ENCODE data around the gene BCL2. TPM values are rescaled to one million over a fixed set of nuclear protein-coding genes. Genes with fewer than 3 reads are reported as not detected.
"Not testable (repeated sequence)": the region's sequence is repeated elsewhere in the genome, so short reads cannot be mapped to it uniquely, and the experiment has no call there.

BCL2 gene
- total RNA-seq, 1 donor from 2014 or later, result 20.5 TPM

DNA sequence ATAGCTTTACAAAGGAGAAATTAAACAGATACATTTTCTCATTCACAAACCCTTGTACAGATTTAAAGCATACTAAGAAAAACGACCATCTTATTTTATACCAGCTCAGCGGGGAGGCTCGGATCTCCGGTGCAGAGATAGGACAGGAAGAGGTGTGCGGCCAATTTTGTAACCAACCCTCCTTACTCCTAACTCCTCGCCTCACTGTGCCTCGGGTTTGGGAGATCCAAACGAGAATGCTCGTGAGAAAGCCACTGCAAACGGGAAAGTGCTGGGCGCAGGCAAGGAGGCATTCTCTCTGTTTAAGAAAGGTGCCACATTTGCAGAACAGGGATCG is 46.3 kb upstream of the BCL2 start:
- no peaks in the 10 kb centered on the region for H3K9me3 ChIP-seq
- intact Hi-C loops (cut with DNase I), result loop anchor here (2.0 to 5.0 kb wide), 4 partner anchors 45 to 843 kb away; partner anchors contain the start of genes SERPINB8 and ZCCHC2
- no peak for DNase-seq (ENCODE audit: low spot score in 2 of 2)
- H3K4me3 ChIP-seq, result peak overlapping the region; percentile 87 to 92
- peak overlapping the region; percentile 98 for H3K27ac ChIP-seq
- TF ChIP-seq, protein P1, sequence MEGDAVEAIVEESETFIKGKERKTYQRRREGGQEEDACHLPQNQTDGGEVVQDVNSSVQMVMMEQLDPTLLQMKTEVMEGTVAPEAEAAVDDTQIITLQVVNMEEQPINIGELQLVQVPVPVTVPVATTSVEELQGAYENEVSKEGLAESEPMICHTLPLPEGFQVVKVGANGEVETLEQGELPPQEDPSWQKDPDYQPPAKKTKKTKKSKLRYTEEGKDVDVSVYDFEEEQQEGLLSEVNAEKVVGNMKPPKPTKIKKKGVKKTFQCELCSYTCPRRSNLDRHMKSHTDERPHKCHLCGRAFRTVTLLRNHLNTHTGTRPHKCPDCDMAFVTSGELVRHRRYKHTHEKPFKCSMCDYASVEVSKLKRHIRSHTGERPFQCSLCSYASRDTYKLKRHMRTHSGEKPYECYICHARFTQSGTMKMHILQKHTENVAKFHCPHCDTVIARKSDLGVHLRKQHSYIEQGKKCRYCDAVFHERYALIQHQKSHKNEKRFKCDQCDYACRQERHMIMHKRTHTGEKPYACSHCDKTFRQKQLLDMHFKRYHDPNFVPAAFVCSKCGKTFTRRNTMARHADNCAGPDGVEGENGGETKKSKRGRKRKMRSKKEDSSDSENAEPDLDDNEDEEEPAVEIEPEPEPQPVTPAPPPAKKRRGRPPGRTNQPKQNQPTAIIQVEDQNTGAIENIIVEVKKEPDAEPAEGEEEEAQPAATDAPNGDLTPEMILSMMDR (IDR thresholded peaks at IDR 0.05), result no peak
- peaks cover 2 to 19% of the 10 kb centered on the region in 2 donors for H3K4me1 ChIP-seq
- H3K27me3 ChIP-seq, result no peaks in the 10 kb centered on the region
- H3K36me3 ChIP-seq, result peaks cover 17 to 19% of the 10 kb centered on the region in 2 donors

DNA sequence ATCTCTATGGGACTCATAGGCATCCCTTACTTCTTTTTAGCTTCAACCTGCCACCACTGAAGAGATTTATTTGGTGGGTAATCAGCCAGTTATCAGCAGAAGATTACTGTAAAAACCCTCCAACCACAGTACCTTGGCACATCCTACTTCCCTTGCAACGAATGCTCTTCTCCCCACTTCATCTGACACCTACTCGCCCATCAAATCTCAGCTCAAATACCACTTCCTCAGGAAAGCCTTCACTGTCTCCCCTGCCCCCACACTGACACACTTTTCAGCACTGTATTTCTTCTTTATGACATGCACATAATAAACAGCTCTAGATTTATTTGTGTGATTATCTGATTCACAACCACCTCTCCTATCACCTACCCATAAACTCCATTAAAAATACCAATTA is 44.4 kb upstream of the BCL2 start:
- Histone ChIP-seq H3K27ac (no peak overlapping the region), H3K4me3 (no peak overlapping the region), H3K9me3 (no peaks in the 10 kb centered on the region), H3K36me3 (peaks cover 33 to 36% of the 10 kb centered on the region in 2 donors), H3K4me1 (peaks cover 2 to 19% of the 10 kb centered on the region in 2 donors), H3K27me3 (no peaks in the 10 kb centered on the region)
- no peak for DNase-seq (ENCODE audit: low spot score in 2 of 2)
- TF ChIP-seq, protein P1 (IDR thresholded peaks at IDR 0.05), result no peak
- intact Hi-C loops (cut with DNase I), result no loop called here

DNA sequence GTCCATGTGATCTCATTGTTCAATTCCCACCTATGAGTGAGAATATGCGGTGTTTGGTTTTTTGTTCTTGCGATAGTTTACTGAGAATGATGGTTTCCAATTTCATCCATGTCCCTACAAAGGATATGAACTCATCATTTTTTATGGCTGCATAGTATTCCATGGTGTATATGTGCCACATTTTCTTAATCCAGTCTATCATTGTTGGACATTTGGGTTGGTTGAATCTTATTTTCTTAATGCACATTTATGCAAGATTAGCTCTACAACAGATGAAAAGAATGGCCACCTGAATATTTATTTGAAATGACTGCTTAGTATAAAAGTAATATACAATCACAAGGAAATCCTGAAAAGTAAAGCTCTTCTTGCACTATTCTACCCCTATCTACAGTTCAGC is 43.9 kb upstream of the BCL2 start:
- Histone ChIP-seq H3K36me3 (peaks cover 35 to 39% of the 10 kb centered on the region in 2 donors), H3K4me1 (peaks cover 2 to 15% of the 10 kb centered on the region in 2 donors)
- H3K27ac ChIP-seq; intact Hi-C loops (cut with DNase I); H3K27me3 ChIP-seq; H3K9me3 ChIP-seq; DNase-seq (ENCODE audit: low spot score in 2 of 2); H3K4me3 ChIP-seq: not testable (repeated sequence)

DNA sequence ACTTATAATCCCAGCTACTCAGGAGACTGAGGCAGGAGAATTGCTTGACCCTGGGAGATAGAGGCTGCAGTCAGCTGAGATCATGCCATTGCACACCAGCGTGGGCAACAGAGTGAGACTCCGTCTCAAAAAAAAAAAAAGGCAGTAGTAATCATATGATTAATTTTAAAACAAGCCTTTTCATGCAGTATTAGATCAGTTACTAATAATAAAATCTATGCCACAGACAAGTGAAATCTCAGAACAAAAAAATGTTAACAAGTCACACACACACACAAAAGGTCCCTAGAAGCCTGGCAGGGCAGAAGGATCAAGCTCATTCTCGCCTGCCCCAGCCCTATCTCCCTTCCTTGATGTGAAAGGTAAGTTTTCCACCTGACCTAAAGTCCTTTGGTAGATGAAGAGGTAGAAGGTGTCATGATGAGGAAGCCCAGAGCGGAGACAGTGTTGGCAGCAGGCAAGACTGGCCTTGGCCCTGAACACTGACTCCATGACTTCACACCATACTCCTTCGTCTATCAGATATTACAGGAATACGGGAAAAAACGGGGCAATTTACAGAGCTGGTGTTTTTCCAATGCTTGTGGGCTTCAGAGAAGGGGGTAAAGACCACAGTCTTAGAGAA is 36.8 kb upstream of the BCL2 start:
- Histone ChIP-seq H3K9me3 (no peaks in the 10 kb centered on the region), H3K27me3 (no peaks in the 10 kb centered on the region), H3K4me1 (peaks cover 0 to 12% of the 10 kb centered on the region in 2 donors), H3K36me3 (peaks cover 63 to 77% of the 10 kb centered on the region in 2 donors), H3K27ac (peak overlapping the region; percentile 70 to 85), H3K4me3 (no peak overlapping the region)
- DNase-seq (ENCODE audit: low spot score in 2 of 2), result no peak
- intact Hi-C loops (cut with DNase I), result no loop called here
- TF ChIP-seq, protein P1 (IDR thresholded peaks at IDR 0.05), result no peak

DNA sequence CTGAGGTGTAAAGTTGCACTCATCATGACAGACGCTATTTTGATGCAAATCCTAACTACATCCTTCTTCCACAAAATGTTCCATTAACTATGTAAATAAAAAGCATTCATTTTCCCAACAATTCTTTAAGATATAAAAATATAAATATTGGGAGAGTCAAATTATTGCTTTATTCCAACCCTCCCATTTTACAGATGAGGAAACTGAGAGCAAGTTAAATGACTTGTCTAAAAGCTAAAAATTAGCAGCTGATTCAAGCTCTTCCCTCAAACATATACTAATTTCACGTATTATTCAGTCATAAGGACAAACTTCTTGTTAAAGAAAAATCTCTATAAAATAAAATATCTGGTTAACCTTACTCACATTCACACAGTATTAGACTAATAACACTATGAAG is 30.7 kb upstream of the BCL2 start:
- intact Hi-C loops (cut with DNase I), result no loop called here
- no peaks in the 10 kb centered on the region for H3K9me3 ChIP-seq
- H3K27ac ChIP-seq, result no peak overlapping the region
- TF ChIP-seq, protein P1 (IDR thresholded peaks at IDR 0.05), result no peak
- H3K36me3 ChIP-seq, result peaks cover 80 to 82% of the 10 kb centered on the region in 2 donors
- H3K4me3 ChIP-seq, result no peak overlapping the region
- no peaks in the 10 kb centered on the region for H3K27me3 ChIP-seq
- H3K4me1 ChIP-seq, result peaks cover 0 to 4% of the 10 kb centered on the region in 2 donors
- no peak for DNase-seq (ENCODE audit: low spot score in 2 of 2)

DNA sequence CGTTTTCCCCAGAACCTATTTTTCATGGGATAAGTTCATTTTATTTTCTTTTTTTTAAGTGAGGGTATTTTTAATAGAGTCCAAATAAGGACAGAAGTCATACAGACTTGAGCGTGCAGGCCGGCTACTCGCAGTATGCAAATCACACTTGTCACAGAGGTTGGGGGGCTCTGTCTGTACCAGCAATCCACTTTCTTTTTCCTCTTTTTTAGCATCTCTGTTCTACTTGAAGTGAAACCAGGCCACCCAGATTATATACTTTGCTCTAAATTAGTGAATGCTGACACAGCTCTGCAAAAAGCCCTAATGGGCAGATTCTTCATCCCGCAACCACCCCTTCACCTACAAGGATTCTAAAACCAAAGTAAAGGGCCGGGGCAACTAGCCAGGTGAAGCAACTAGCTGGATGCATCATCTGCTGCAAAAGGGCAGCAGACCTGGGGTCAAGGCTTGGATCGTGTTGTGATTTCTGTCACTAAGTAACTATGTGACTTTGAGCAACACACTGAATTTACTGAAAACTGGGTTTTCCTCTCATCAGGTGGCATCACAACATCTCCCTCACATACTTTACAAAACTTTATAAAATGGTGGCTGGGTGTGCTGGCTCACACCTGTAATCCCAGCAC is 29.1 kb upstream of the BCL2 start:
- Histone ChIP-seq H3K36me3 (peaks cover 79 to 82% of the 10 kb centered on the region in 2 donors), H3K4me3 (no peak overlapping the region), H3K9me3 (no peaks in the 10 kb centered on the region), H3K27me3 (no peaks in the 10 kb centered on the region), H3K27ac (no peak overlapping the region), H3K4me1 (peaks cover 0 to 4% of the 10 kb centered on the region in 2 donors)
- intact Hi-C loops (cut with DNase I), result no loop called here
- no peak for DNase-seq (ENCODE audit: low spot score in 2 of 2)
- TF ChIP-seq, protein P1 (IDR thresholded peaks at IDR 0.05), result no peak

All from ascending aorta (tissue), 2 donors.